ENCODE measurements around the gene GALNTL6. TPM values are rescaled to one million over a fixed set of nuclear protein-coding genes. Genes with fewer than 3 reads are reported as not detected.
A peak's percentile ranks its signal among the peaks of the same experiment; 100 is the strongest.
"Not testable (repeated sequence)": the region's sequence is repeated elsewhere in the genome, so short reads cannot be mapped to it uniquely, and the experiment has no call there.

Gene GALNTL6
- total and polyA plus RNA-seq, 8 donors, result 0.15 to 0.87 (median 0.58) TPM; not detected in 3

GRCh38 chr4:172404676-172405075 lies 591.5 kb downstream of the GALNTL6 start:
- Histone ChIP-seq H3K4me1 (no peaks in the 10 kb centered on the region), H3K9me3 (no peaks in the 10 kb centered on the region), H3K27ac (no peak overlapping the region), H3K27me3 (no peaks in the 10 kb centered on the region), H3K4me3 (no peak overlapping the region), H3K36me3 (no peaks in the 10 kb centered on the region)
- intact Hi-C loops (cut with DNase I; ENCODE audit: low total_unique reads), result no loop called here
- no peak for TF ChIP-seq POLR2A (IDR thresholded peaks at IDR 0.05)
- no peak for TF ChIP-seq EP300 (IDR thresholded peaks at IDR 0.05)
- no peak for TF ChIP-seq CTCF (IDR thresholded peaks at IDR 0.05)
- TF ChIP-seq POLR2AphosphoS5 (IDR thresholded peaks at IDR 0.05), result no peak
- WGBS, 5 donors, result 81 to 90% (median 82%) methylated on average over 3 of the region's 3 CpGs
- DNase-seq, result peak in 1 of 2 donors; percentile 3

DNA sequence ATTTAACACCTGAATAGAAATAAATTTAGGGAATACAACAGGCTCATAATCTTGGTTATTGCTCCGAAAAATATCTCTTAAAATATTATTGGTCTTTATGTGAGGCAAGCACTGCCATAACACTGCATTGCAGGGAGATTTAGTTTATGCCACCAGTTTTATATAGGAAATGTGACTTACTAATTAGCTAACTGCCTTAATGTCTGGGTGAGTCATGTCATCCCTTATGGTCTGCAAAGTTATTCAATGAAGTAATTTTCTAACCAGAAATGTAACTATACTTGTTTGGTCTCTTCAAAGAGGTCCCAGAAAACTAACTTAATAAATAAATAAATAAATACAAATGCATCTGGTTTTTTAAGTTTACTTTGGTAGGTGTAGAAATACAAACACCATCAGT lies 597.2 kb downstream of the GALNTL6 start:
- DNase-seq, result no peak
- no peak for TF ChIP-seq POLR2AphosphoS5 (IDR thresholded peaks at IDR 0.05)
- TF ChIP-seq EP300 (IDR thresholded peaks at IDR 0.05), result no peak
- no peak for TF ChIP-seq POLR2A (IDR thresholded peaks at IDR 0.05)
- no peak for TF ChIP-seq CTCF (IDR thresholded peaks at IDR 0.05)
- Histone ChIP-seq H3K9me3 (no peaks in the 10 kb centered on the region), H3K27me3 (no peaks in the 10 kb centered on the region), H3K27ac (no peak overlapping the region), H3K36me3 (no peaks in the 10 kb centered on the region), H3K4me1 (no peaks in the 10 kb centered on the region), H3K4me3 (no peak overlapping the region)
- 76 to 91% (median 89%) methylated on average over 1 of the region's 1 CpG for WGBS, 5 donors
- intact Hi-C loops (cut with DNase I; ENCODE audit: low total_unique reads), result no loop called here

DNA sequence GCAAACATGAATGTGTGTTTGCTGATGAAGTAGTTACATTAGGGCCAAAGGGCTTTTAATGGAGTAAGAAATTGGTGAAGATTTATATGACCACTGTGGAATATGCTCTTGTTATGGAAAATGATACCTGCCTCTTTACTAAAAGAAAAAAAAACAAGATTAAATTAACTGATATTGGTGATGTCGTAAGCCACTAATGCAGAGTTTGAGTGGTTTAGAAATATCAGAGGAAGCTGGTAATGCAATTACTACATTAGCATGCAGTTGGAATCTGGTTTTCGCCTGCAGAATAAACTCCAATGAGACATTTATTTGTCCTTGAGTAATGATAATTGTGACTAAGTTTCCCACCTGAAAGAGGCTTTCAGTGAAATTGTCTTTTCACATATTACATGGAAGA lies 597.9 kb downstream of the GALNTL6 start:
- peak in 1 of 2 donors; percentile 18 for DNase-seq
- no peak overlapping the region for H3K4me3 ChIP-seq
- intact Hi-C loops (cut with DNase I; ENCODE audit: low total_unique reads), result no loop called here
- H3K9me3 ChIP-seq, result no peaks in the 10 kb centered on the region
- no peaks in the 10 kb centered on the region for H3K27me3 ChIP-seq
- H3K36me3 ChIP-seq, result no peaks in the 10 kb centered on the region
- TF ChIP-seq EP300 (IDR thresholded peaks at IDR 0.05), result no peak
- TF ChIP-seq CTCF (IDR thresholded peaks at IDR 0.05), result no peak
- no peak for TF ChIP-seq POLR2AphosphoS5 (IDR thresholded peaks at IDR 0.05)
- no peak for TF ChIP-seq POLR2A (IDR thresholded peaks at IDR 0.05)
- H3K27ac ChIP-seq, result no peak overlapping the region
- H3K4me1 ChIP-seq, result no peaks in the 10 kb centered on the region
- 68 to 81% (median 77%) methylated on average over 2 of the region's 2 CpGs for WGBS, 5 donors

- Histone ChIP-seq H3K9me3 (no peaks in the 10 kb centered on the region), H3K36me3 (no peaks in the 10 kb centered on the region), H3K27ac (no peak overlapping the region), H3K27me3 (no peaks in the 10 kb centered on the region), H3K4me1 (no peaks in the 10 kb centered on the region), H3K4me3 (no peak overlapping the region)
- no peak for DNase-seq
- TF ChIP-seq POLR2AphosphoS5 (IDR thresholded peaks at IDR 0.05) (no peak), CTCF (IDR thresholded peaks at IDR 0.05) (no peak), POLR2A (IDR thresholded peaks at IDR 0.05) (no peak), EP300 (IDR thresholded peaks at IDR 0.05) (no peak)
- intact Hi-C loops (cut with DNase I; ENCODE audit: low total_unique reads), result no loop called here
- 65 to 86% (median 79%) methylated on average over 3 of the region's 3 CpGs for WGBS, 5 donors
These were observed 599.8 kb downstream of the GALNTL6 start for GRCh38 chr4:172412851-172413580.

GRCh38 chr4:172428979-172429378 lies 615.8 kb downstream of the GALNTL6 start:
- WGBS, 5 donors, result 94 to 96% (median 95%) methylated on average over 12 of the region's 12 CpGs
- H3K27ac ChIP-seq; DNase-seq; H3K4me3 ChIP-seq; H3K4me1 ChIP-seq; intact Hi-C loops (cut with DNase I; ENCODE audit: low total_unique reads); H3K27me3 ChIP-seq; H3K36me3 ChIP-seq; H3K9me3 ChIP-seq: not testable (repeated sequence)

All from stomach (tissue), 9 donors.